Kidney (tissue), 14 donors: ENCODE results near the gene NAA30. TPM values are rescaled to one million over a fixed set of nuclear protein-coding genes. Genes with fewer than 3 reads are reported as not detected.

Experiments
- DNase-seq, 5 donors: peaks; one replicate each; pipeline ENCODE4 v3.0.0-alpha.2; 2013 to 2020
- FAIRE-seq: peaks from 2 replicates; lab custom pipeline; 2012; peaks lifted over from hg19 to GRCh38; lab: Jason Lieb, UNC
- H3K27ac ChIP-seq, 2 donors: one replicate each; pipeline ENCODE4 v1.7.0; 2013; ENCODE audit warnings: low read depth in 2 of 2, low read length in 2 of 2, inconsistent platforms in 1 of 2
- H3K27me3 ChIP-seq: one replicate; pipeline ENCODE4 v1.7.1; 2013; ENCODE audit warnings: low read length, inconsistent platforms; ENCODE audit not compliant: control insufficient read depth, insufficient read depth
- H3K36me3 ChIP-seq, 3 donors: one replicate each; pipeline versions ENCODE4 v1.7.0 to v1.7.1; 2013; ENCODE audit warnings: low read length in 3 of 3, control low read depth in 1 of 3, inconsistent platforms in 1 of 3; ENCODE audit not compliant: insufficient read depth in 3 of 3, control insufficient read depth in 2 of 3
- H3K4me1 ChIP-seq, 3 donors: one replicate each; pipeline versions ENCODE4 v1.7.0 to v1.7.1; 2013; ENCODE audit warnings: low read length in 3 of 3, inconsistent platforms in 1 of 3, low read depth in 1 of 3; ENCODE audit not compliant: control insufficient read depth in 2 of 3, insufficient read depth in 2 of 3
- H3K4me3 ChIP-seq, 3 donors: one replicate each; pipeline versions ENCODE4 v1.7.0 to v1.8.1; 2013; ENCODE audit warnings: low read length in 3 of 3, control low read depth in 1 of 3, inconsistent platforms in 1 of 3
- H3K9ac ChIP-seq, 3 donors: one replicate each; pipeline versions ENCODE4 v1.7.0 to v1.7.1; 2013; ENCODE audit warnings: low read length in 3 of 3, control low read depth in 1 of 3, inconsistent platforms in 1 of 3
- H3K9me3 ChIP-seq, 3 donors: one replicate each; pipeline versions ENCODE4 v1.7.0 to v1.7.1; 2013; ENCODE audit warnings: low read length in 3 of 3, control low read depth in 1 of 3, inconsistent platforms in 1 of 3; ENCODE audit not compliant: control insufficient read depth in 2 of 3, insufficient read depth in 1 of 3
- CTCF ChIP-seq: IDR thresholded peaks from 3 replicates; pipeline ENCODE4 v1.5.1; 2012; ENCODE audit warnings: mild to moderate bottlenecking, moderate library complexity, borderline replicate concordance; ENCODE audit not compliant: insufficient read depth; ENCODE audit errors: extremely low read depth
- intact Hi-C: fragments of 100-400 bp; cut with DNase I; formaldehyde crosslinking; loops from one replicate; pipeline ENCODE4 v1.11.1; 2022
- polyA plus RNA-seq: library from polyadenylated mRNA; stranded (reverse); fragments of 350-450 nt; fragmentation: Illumina TruSeq; extraction: RNeasy Lipid Tissue Mini Kit (QIAGEN cat#74804); gene quantifications from one replicate; pipeline ENCODE4 v1.2.3, GENCODE V29; 2014; ENCODE audit warnings: low read depth, low replicate concordance; ENCODE audit not compliant: insufficient read depth
- total RNA-seq: library from RNA; stranded (reverse); fragmentation: NEBNext Ultra II Directional; extraction: Animal tissue kit (Norgen Biotek cat#: 25700); gene quantifications from one replicate; pipeline ENCODE4 v1.2.1, GENCODE V29; 2021
- donor health status: control.
- donor health status: control.
- donor health status: control.
- donor health status: control.
- donor health status: control.
- donor health status: DM: yes; HTN: yes; CAD: no.
- donor health status: Normal renal cell carcinoma (clear cell type).

Gene NAA30
- total and polyA plus RNA-seq, 2 donors from 2014 or later: 9.2 to 17.1 TPM

- intact Hi-C loops: no loop called here
- no peaks in the 10 kb centered on the region for H3K9me3 ChIP-seq
- no peak for FAIRE-seq
Observed at GRCh38 chr14:57412341-57412740, 22.0 kb downstream of the NAA30 start.

GRCh38 chr14:57413849-57414248, 23.5 kb downstream of the NAA30 start:
- no peak for FAIRE-seq
- intact Hi-C loops: no loop called here
- Histone ChIP-seq H3K27ac (no peak overlapping the region), H3K9me3 (no peaks in the 10 kb centered on the region), H3K4me1 (no peaks in the 10 kb centered on the region), H3K9ac (no peak overlapping the region), H3K4me3 (no peak overlapping the region), H3K27me3 (no peaks in the 10 kb centered on the region), H3K36me3 (peaks cover 0 to 6% (median 4%) of the 10 kb centered on the region in 3 donors)
- DNase-seq: no peak
- no peak for TF ChIP-seq CTCF

More at GRCh38 chr14:57412341-57412740, 22.0 kb downstream of the NAA30 start:
- H3K36me3 ChIP-seq: peaks cover 0 to 6% (median 4%) of the 10 kb centered on the region in 3 donors
- H3K27me3 ChIP-seq: no peaks in the 10 kb centered on the region
- TF ChIP-seq CTCF: no peak
- H3K4me3 ChIP-seq: no peak overlapping the region
- no peak overlapping the region for H3K9ac ChIP-seq
- no peak for DNase-seq
- H3K27ac ChIP-seq: no peak overlapping the region
- H3K4me1 ChIP-seq: no peaks in the 10 kb centered on the region

GRCh38 chr14:57417228-57417627, 26.8 kb downstream of the NAA30 start:
- H3K4me3 ChIP-seq: no peak overlapping the region
- no peak overlapping the region for H3K9ac ChIP-seq
- no peaks in the 10 kb centered on the region for H3K4me1 ChIP-seq
- DNase-seq (no peak), FAIRE-seq (no peak)
- intact Hi-C loops: no loop called here
- TF ChIP-seq CTCF: no peak
- H3K27ac ChIP-seq: no peak overlapping the region
- H3K36me3 ChIP-seq: no peaks in the 10 kb centered on the region
- no peaks in the 10 kb centered on the region for H3K9me3 ChIP-seq
- no peaks in the 10 kb centered on the region for H3K27me3 ChIP-seq

GRCh38 chr14:57418999-57419398, 28.6 kb downstream of the NAA30 start:
- intact Hi-C loops: no loop called here
- Histone ChIP-seq H3K4me1 (no peaks in the 10 kb centered on the region), H3K9ac (no peak overlapping the region), H3K9me3 (no peaks in the 10 kb centered on the region), H3K4me3 (no peak overlapping the region), H3K27ac (no peak overlapping the region), H3K36me3 (no peaks in the 10 kb centered on the region), H3K27me3 (no peaks in the 10 kb centered on the region)
- TF ChIP-seq CTCF: no peak
- FAIRE-seq (no peak), DNase-seq (no peak)
